Measurements from ENCODE around the gene AEN.

Gene AEN, protein sequence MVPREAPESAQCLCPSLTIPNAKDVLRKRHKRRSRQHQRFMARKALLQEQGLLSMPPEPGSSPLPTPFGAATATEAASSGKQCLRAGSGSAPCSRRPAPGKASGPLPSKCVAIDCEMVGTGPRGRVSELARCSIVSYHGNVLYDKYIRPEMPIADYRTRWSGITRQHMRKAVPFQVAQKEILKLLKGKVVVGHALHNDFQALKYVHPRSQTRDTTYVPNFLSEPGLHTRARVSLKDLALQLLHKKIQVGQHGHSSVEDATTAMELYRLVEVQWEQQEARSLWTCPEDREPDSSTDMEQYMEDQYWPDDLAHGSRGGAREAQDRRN

DNA sequence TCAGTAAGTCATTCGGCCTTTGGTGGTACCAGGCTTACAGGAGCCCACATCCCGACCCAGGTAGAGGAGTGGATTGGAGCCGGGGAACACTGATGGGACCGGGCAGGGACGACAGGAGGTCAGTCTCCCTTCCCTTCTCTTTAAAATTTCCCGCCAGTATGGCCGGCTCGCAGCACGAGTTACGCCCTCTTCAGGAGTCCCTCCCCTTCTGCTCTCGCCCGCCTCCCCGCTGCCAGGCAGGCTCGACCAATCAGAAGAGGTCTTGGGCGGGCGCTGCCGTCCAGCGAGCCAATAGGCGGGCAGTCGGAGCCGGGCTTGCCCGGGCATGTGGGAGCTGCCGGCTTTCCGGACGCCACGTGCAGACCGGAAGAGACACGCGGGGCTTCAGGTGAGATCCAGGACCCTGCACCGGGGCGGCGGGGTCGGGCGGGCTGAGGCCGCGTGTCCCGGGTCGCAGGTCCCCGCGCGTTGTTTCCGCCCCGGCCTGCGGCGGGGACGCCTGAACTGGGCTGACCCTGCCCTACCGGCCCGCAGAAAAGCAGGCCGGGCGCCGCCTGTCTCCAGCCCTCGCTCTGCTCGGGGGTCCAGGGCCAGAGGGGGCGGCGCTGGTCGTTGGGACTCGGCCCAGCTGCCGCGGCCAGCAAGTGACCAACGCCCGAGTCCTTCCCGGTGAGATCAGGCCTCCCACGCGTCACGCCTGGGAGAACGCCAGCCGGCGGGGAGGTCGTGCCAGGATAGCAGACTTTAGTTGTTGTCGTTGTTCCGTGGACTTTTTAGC is at the start of gene AEN:
Gene AEN, plus strand, starts transcription at position 346 of the 778 bp plus-strand sequence. CDS start 4,870 bp downstream, outside the sequence.
- in situ Hi-C loops (cut with HindIII; ENCODE audit: low sequenced_read_pairs) = no loop called here

DNA sequence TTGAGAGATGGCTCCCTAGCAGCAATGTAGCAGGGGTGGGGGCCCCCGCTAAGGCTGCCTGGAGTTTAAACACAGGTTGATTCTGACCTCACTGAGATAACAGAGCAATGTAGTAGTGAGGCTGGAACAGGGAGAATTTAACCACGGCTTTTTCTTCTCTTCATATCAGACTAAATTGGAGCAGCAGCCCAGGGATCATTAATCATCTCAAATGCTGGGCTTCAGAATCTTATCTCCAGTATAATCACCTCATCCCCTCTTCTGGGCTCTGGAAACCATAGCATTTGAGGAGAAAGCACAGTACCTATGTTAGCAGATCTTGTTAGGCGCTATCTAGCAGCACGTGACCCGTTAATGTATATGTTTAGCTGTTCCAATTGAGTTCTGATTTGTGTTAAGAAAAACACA is 49.3 kb upstream of the AEN start:
- in situ Hi-C loops (cut with HindIII; ENCODE audit: low sequenced_read_pairs) = no loop called here

DNA sequence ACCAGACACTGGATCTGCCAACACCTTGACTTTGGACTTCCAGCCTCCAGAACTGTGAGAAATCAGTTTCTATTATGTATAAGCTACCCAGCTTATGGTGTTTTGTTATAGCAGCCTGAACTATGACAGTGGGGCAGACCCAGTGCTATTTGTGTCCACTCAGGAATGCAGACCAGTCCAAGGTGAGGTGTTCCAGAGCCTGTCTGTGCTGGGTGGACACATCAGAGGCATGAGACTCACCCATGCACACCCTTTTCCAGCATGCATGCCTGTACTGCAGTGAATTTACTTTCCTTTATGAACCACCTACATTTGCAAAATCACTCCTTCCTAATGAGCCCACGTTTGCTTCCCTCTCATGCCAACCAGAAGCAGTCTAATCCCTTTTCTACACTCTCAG is 47.1 kb upstream of the AEN start:
- in situ Hi-C loops (cut with HindIII; ENCODE audit: low sequenced_read_pairs) = no loop called here

DNA sequence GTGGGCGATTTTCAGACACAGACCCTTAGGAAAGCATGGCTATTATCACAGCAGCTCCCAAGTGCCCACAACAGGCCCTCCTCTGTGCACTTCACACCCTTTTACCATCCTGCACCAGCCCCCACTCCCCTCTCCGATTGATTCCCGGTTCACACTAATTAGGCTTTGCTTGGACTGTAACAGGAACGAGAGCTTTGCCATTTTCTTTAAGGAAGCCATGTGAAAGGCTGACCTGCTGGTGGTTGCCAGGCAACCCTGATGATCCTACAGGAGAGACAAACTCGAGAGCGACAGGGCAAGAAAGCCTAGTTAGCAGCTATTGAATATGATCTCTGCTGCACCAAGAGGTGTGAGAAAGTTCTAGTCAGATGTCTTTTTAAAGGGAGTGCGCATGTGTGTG is 46.5 kb upstream of the AEN start:
- in situ Hi-C loops (cut with HindIII; ENCODE audit: low sequenced_read_pairs) = loop anchor here (5.0 kb wide), 1 partner anchor 67 kb away; no protein-coding TSS in a partner anchor

DNA sequence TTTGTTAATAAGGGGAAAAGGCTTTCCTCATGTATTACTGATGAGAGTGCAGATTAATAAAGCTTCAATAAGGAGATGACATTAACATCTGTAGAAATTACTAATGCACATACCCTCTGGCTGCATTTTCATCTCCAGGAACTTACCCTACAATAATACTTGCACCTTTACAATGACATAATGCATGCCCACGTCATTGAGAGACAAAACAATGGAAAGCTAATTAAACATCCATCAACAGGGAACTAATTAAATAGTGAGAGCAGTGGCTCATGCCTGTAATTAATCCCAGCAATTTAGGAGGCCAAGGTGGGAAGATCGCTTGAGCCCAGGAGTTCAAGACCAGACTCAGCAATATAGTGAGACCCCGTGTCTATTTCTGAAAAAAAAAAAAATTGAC is 41.8 kb upstream of the AEN start:
- in situ Hi-C loops (cut with HindIII; ENCODE audit: low sequenced_read_pairs) = loop anchor here (5.0 kb wide), 1 partner anchor 72 kb away; no protein-coding TSS in a partner anchor

DNA sequence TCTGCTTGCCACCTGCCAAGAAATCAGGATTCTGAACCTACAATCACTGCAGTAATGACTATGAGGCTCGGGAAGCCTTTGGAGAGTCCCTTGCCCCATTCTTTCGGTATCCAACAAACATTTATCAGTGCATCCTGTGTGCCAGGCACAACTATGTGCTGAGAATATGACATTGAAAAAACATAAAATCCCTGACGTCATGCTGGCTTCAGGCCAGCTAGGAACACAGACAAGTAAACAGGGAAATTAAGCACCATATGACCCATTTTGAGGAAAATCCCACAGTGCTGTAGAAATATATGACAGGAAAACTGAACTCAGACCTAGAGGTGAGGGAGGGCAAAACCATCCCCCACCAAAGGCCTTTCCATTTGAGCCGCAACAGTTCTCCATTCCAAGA is 40.6 kb upstream of the AEN start:
- in situ Hi-C loops (cut with HindIII; ENCODE audit: low sequenced_read_pairs) = no loop called here

DNA sequence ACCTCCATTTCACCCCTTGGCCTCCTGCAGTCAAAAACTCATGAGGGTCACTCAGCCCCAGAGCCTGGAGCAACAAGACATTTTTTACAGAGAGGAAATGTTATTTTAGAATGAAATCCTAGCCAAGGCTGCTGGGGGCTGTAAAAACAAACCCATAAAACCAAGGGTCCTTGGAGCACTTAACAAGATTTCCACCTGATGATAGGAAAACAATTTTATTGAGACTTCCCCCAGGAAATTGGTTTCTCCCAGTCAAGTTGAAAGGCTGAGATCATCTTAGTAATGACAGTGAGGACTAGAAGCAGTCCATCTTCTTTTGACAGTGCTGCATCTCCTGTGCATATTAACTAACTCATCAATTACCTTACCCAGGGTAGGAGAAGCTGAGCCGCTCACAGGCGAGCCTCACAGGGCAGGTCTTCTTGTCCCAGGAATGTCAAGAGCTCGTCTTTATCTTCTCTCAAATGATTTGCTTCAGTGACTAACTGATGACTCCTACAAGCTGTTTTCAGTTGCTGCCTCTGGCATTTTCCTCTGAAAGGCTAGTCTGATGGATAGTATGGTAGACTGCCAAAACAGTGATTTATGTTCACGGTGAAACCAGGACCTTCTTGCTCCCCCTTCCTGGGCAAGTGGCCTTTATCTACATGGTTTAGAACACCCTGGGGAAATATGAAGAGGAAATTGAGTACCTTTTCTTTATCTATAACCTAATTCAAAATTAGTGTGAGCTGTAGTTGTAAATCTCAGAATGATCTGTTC is 34.6 kb upstream of the AEN start:
- in situ Hi-C loops (cut with HindIII; ENCODE audit: low sequenced_read_pairs) = no loop called here

DNA sequence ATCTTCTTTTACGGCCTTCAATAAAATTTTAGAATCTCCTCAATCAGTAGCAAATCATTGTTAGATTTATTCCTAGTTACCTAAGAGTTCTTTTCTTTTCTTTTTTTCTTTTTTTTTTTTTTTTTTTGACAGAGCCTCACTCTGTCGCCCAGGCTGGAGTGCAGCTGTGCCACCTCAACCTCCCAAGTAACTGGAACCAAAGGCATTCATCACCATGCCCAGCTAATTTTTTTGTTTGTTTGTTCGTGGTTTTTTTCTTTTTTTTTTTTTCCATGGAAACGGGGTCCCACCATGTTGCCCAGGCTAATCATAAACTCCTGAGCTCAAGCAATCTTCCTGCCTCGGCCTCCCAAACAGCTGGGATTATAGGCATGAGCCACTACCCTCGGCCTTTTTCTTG is 30.4 kb upstream of the AEN start:
- in situ Hi-C loops (cut with HindIII; ENCODE audit: low sequenced_read_pairs) = no loop called here

DNA sequence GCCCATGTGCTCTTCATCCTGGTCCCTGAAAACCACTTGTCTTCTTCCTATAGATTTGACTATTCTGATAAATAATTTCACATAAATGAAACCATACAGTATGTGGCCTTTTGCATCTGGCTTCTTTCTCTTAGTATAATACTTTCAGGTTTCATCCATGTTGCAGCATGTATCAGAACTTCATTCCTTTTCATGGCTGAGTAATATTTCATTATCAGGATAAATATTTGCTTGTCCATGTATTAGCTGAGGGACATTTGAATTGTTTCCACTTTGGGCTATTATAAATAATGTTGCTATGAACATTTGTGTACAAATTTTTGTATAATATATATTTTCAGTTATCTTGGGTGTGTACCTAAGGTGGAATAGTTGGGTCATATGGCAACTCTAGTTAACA is 29.8 kb upstream of the AEN start:
- in situ Hi-C loops (cut with HindIII; ENCODE audit: low sequenced_read_pairs) = no loop called here

DNA sequence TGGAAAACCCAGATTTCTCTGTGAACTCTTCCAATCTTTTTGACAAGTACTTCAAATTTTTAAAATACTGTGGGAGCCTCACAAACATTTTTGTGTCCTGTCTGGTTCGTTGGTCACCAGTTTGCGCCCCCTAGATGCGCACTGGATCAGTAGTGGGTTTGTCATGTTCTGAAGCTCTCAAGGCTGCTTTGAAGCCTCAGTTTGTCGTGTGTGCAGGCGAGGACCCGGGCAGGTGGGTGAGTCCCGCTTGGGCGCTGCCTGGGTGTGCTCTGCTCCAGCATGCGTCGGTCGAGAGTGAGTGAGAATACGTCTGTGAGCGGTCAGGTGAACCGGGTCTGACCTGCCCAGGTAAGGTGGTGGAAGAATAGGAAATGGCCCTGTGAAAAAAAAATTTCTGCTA is 17.3 kb upstream of the AEN start:
- in situ Hi-C loops (cut with HindIII; ENCODE audit: low sequenced_read_pairs) = no loop called here

DNA sequence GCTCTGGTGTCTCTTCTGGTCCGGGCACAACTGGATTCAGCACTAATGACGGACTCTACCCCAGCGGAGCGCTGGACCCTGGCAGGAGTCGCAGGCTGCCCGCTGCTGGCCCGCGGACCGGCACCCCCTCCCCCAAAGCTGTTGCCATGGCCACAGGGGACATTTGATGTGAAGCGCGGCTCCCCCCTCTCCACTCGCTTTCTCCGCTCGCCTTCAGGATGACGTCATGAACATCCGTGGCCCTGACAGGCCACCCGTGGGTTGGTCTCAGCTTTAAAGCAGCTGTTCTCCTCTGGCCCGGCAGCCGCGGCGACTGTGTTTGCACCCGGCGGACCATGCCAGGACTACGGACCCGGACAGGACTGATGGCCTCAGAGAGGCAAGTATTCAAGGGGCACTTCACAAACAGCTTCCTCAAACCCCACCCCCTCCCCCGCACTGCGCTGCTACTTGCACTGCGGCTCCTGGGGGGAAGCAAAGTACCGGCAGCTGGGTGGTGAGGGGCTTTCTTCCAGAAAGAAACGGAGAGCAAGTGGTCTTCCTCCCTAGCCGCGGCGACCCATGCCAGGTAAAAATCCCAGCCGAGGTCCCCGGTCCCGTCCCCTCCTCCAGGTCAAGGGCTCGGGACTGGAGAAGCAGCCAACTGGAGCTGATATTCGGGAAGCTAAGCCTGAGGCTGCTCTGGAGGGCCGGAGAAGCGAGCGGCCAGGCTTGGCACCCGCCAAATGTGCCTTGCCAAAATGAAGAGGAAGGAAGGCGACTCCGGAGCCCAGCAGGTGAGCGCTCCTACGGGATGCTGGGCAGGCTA is 16.6 kb upstream of the AEN start:
- in situ Hi-C loops (cut with HindIII; ENCODE audit: low sequenced_read_pairs) = no loop called here

DNA sequence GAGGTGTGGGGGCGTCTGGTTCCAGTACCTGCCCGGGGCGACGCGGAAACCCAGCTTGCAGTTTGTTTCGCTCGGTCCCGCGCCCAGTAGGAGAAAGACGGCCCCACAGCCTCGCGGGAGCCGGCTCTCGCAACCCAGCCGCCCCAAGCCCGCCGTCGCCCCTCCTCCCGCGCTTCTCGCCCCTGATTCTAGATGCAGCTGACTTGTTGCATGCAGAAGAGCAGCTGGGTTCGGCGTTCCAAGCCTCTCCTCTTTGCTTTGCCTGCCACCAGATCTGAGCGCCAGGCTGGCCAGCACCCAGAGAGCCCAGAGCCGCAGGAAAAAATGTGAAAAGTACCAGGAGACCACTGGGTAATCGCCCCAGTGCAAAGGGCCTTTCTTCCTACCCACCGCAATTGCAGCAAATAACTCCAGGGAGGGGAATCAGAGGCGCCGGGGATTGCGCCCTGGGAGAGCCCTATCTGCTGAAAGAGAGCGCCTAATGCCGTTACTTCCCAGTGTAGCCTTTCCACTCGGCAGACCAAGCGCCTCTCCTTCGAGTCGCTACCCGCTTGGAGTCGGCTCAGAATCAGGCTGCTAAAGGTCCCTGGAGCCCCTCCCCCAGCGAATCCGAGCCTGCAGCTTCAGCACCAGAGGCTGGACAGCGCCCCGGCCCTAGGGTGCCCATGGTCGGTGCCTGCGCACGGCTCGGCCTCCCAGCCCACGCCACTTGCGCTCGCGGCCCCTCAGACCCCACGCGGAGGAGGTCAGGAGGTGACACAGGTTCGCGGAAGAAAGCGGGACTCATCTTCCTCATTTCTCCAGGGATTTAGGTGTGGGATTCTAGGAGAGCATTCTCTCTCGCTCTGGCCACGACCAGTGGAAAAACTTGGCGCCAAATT is 15.7 kb upstream of the AEN start:
- in situ Hi-C loops (cut with HindIII; ENCODE audit: low sequenced_read_pairs) = no loop called here

DNA sequence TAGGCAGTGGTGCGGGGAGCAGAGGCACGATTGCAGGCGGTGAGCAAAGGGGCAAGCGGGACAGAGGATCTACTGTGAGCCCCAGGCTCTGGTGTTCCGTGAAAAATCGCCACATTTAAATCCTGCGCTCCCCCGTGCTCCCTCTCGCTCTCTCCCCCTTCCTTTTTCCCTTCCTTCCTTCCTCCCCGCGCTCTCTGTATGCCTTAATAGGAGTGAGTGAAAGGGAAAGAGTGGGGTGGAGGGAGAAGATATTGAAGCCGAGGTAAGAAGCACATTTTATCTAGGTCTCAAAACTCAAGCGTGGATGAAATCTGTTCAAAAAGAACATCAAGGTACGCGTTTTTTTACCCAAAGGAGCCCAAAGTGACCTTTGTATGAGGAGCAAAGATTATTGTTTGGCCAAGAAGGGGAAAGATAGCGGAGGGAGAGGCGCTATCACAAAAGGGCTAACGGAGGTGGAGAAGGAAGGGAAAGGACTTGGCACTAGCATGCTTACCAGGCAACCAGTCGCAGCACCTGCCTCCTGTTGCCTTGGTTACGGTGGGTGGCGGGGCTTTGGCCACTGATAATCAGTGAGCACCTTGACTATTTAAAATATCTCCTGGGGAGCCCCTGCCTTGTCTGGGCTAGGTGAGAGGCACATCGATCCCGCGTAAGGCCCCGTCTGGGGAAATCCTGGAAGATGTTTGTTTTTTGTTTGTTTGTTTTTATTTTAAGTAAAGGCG is 14.9 kb upstream of the AEN start:
- in situ Hi-C loops (cut with HindIII; ENCODE audit: low sequenced_read_pairs) = no loop called here

DNA sequence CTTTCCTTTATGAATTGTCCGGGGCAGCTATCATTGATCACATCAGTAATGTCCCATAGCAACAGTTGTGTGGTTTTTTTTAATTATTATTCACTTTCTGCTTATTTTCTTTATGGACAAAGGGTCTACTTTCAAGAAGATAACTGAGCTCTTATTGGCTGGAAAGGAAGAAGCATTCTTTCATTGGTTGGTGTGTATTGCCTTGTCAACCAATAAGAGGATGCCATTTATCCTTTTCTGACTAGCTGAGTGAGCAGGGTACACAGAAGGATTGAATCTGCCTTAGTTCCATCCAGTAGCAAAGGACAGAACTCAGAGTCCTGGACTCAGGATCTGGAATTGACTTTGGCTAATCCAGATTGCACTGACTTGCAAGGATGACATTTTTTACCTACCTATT is 13.2 kb upstream of the AEN start:
- in situ Hi-C loops (cut with HindIII; ENCODE audit: low sequenced_read_pairs) = no loop called here

DNA sequence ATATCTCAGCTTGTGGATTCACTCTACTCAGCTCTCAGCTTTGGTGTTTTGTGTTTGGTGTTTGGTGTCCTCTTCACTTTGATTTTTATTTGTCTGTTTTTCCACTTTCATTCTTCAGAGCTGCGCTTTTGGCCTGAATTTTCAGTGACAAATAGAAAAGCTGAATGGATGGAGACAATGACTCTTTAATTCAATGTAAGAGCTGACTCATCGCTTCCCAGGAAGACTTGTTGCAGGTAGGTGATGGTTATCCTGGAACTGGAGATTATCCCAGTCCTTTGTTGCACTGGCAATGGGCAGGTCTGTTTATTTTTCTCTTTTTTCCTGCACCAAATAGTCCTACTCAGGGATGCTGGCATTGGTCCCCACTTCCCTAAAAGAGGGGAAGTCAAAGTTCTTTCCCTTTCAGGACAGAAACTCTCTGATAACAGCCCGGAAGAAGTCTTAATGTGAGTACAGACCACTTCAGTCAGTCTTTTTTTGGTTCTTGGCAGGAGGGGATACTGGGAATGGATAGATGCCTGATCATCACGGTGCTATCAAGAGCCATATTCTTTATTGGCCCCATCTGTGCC is 12.4 kb upstream of the AEN start:
- in situ Hi-C loops (cut with HindIII; ENCODE audit: low sequenced_read_pairs) = no loop called here

DNA sequence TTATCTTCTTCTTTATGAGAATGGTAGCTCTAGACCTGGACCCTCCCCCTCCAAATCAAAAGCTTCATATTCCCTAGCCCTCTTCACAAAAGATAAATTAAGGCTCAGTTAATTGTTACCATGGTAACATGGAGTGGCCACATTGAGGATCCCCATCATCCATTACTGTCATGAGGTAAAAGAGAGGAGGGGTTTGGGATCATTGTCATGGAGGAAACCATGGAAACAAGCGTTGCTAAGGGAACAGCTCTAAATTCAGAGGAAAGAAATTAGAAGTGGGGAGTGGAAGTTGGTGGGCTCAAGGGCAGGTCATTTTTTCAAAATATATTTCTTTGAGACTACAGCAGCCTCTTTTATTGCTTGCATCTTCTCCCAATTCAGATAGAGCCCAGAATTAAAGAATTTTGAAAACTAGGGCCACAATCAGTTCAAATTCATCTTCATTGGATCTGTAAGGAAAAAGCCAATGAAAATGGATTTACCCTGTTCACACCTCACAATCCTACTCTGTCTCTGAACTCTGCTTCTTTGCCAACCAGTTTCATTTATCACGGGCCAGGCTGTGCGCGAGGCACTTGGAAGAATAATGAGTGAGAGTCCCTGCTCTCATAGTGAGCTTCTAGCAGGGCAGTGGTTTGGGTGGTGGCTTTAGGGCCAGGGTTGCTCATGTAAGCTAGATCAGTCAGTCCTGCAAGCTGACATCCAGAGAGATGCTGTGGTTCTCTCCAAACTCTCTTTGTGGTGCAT is 11.6 kb upstream of the AEN start:
- in situ Hi-C loops (cut with HindIII; ENCODE audit: low sequenced_read_pairs) = loop anchor here (5.0 kb wide), 1 partner anchor 68 kb away; no protein-coding TSS in a partner anchor

DNA sequence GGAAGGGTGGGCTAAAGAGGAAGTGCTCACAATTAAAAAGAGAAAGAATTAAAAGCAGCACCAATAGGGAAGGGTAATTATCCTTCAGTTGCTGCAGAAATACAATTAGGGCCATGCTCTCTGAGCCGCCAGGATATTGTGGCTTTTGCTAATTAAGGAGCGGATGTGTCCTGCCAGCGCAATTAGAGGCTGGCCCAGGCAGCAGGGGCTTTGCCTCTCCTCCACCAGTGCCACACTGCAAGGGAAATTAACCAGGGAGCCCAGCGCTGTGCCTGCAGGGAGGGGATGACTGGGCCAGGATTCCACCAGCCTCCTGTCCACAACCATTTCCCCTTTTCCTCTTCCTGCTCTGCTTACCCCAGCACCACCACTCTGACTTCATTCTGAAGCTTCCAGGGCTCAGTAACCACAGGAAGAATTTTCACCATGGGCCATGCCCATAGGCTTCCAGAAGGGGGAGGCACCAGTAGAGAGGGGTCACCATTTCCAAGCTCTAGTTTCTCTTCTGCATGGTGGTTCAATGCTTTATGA is 10.4 kb upstream of the AEN start:
- in situ Hi-C loops (cut with HindIII; ENCODE audit: low sequenced_read_pairs) = loop anchor here (5.0 kb wide), 1 partner anchor 67 kb away; no protein-coding TSS in a partner anchor

Measured in endothelial cell of hepatic sinusoid (primary cell).